ENCODE measurements around the gene EGFL7.

EGFL7 gene

DNA sequence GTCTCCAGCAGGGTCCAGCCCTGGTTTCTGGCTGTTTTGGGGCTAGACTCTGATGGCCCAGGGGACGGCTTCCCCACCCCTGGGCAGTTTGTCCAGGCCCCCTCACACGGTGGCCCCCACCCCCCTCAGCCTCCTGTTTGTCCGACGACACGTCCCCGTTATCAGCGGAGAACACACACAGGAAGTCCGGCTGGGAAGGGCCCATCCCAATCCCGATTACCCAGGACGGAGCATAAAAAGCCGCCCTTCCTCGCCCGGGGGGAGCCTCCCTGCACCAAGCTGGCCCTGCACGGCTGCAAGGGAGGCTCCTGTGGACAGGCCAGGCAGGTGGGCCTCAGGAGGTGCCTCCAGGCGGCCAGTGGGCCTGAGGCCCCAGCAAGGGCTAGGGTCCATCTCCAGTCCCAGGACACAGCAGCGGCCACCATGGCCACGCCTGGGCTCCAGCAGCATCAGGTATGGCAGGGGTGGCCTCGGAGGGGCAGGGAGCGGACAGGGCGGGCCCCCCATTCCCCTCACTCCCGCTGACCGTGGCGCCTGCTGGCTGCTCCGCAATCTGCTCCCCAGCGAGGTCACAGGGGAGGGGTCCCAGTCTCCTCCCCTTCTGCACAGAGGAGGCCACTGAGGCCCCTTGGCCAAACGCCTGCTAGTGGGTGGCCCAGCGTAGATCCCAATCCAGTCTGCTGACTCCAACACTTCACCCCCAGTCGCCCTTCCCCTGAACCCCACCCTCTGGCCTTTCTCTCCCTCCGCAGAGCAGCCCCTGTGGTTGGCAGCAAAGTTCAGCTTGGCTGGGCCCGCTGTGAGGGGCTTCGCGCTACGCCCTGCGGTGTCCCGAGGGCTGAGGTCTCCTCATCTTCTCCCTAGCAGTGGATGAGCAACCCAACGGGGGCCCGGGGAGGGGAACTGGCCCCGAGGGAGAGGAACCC lies at the start of gene EGFL7:
Gene EGFL7, plus strand, starts transcription at position 261 of the 926 bp plus-strand sequence. CDS start 5,367 bp downstream, outside the sequence.
- no peak for DNase-seq (ENCODE audit: low read depth in 2 of 2)

DNA sequence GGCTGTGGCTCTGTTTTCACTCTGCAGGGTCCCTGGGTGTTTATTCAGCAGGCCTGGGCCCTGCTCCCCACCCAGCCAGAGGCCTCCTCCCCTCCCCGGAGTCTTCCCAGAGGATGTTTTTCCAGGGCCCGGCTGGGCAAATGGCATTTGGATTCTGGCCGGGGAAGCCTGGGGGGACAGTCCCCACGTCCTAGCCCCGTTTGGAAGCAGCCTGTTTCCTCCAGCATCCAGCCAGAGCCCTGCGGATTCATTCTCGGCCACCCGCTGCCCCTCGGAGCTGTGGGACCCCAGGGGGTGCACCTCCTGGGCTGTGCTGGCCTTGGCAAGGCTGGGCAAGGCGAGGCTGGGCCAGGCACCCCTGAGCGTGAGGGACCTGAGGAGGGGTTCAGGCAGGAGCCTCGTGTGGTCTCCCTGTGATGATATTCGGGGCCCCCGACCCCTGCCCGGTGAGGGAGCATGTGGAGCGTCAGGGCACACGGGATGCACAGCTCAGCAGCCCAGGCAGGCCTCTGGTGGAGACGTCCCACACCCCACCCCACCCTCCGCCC lies 48.8 kb upstream of the EGFL7 start:
- no peak for DNase-seq (ENCODE audit: low read depth in 2 of 2)

GRCh38 chr9:136614372-136614922 lies 48.3 kb upstream of the EGFL7 start:
- DNase-seq (ENCODE audit: low read depth in 2 of 2): no peak

DNA sequence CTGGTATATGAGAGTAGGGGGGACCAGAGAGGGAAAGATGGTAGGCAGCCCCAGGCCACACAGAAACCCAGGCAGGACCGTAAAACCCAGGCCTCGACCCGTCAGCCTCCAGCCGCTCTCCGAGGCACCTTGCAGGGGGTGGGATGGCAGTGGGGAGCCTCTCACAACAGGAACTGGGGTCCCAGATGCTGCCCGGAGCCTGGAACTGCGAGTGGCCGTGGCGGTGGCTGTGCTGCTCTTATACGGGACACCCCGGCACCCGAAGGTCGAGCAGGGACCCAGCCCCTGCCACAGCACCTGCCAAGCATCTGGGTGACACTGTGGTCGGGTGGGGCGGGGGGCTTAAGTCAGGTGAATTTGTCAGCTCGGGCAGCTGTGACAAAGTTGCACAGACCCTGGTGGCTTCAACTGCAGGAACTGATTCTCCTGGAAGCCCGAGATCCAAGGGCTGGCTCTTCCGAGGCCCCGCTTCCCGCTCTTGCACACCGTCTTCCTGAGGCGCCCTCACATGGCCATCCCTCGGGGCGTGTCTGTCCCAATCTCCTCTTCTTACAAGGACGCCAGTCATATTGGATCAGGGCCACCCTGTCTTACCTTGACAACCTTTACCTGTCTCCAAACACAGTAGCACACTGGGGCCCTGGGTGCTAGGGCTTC lies 47.6 kb upstream of the EGFL7 start:
- no peak for DNase-seq (ENCODE audit: low read depth in 2 of 2)

GRCh38 chr9:136615631-136616306 lies 46.9 kb upstream of the EGFL7 start:
- DNase-seq (ENCODE audit: low read depth in 2 of 2): no peak

DNA sequence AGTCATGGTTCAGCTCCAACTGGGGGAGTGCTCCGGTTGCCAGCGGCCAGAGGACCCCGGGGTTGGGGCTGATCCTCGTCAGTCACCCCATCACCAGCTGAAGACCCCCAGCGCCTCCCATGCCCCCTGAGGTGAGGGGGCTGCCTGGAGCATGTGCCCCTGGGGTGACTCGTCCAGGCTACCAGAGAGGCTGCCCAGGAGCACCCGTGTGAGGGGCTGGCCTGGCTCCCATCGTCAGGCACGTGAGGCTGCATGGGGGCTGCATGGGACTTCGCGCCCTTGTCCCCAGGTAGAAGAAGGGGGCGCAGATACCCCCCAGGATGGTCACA lies 46.4 kb upstream of the EGFL7 start:
- no peak for DNase-seq (ENCODE audit: low read depth in 2 of 2)

- no peak for DNase-seq (ENCODE audit: low read depth in 2 of 2)
Measured at GRCh38 chr9:136616948-136617695, 45.6 kb upstream of the EGFL7 start.

GRCh38 chr9:136617746-136618579 lies 44.8 kb upstream of the EGFL7 start:
- no peak for DNase-seq (ENCODE audit: low read depth in 2 of 2)

DNA sequence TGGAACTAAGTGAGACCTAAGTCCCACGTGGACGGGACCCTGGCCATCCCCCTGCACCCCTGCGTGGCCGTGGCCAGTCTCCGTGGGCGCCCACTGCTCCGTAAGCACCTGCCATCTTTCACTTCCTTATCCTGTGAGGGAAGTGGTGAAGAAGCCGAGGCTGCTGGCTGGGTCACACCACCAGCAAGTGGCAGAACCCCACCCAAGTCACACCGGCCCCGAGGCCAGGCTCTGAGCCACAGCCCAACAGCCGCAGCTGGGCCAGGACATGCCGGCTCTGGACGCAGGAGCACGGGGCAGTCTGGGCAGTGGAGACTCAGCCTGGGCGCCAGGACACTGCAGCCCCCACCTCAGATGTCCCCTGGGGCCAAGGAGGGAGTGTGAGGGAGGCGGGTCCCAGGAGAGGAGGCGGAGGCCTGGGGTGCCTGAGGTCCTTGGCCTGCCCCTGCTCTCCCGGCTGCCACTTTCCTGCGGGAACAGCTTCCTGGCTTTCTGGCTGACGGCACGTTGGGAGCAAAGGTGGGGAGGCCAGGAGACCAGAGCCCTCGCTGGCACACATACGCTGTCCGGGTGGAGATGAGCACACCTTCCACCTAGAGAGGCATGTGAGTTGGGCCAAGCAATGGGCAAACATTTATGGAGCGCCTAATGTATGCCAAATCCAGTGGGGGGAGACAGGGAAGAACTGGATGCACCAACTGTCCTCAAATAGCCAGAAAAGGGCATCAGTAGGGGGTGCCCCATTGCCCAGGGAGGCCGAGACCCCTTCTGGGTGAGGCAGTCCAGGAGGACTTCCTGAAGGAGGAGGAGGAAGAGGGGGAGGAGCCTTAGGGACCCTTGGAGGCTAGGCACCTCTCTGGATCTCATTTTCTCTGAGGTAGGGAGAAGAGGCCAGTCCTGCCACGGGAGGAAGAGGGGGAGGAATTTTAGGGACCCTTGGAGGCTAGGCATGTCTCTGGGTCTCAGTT lies 43.9 kb upstream of the EGFL7 start:
- DNase-seq (ENCODE audit: low read depth in 2 of 2): no peak

DNA sequence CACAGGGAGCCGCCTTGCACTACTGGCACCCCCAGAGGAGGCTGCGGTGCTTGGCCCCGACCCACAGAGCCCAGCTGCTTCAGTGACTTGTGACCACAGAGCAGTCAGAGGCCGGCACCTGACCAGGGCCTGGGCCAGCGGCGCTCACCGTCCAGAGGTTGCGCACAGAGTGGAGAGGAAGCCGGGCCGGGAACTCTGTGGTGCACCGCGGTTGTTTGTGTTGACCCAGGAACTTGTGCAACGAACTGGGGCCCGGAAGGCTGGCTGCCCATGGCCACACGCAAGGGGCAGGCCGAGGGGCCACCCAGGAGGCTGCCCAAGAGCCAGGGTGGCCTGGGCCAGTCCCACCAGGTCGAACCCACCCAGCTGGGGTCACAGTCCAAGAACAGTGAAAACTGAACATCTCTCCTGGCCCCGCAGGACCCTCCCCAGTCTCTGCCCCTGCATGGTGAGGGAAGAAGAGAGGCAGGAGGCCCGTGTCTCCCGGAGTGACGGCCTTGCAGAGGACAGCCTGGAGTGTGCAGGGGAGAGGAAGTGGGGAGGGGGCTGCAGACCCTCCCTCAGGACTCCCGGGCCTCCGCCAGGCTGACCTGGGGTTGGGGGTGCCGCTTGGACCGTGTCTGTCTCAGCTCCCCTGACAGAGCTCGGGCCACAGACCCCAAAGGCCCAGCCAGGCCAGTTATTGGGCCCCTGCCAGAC lies 42.8 kb upstream of the EGFL7 start:
- no peak for DNase-seq (ENCODE audit: low read depth in 2 of 2)

- no peak for DNase-seq (ENCODE audit: low read depth in 2 of 2)
Measured at GRCh38 chr9:136620441-136621018, 42.2 kb upstream of the EGFL7 start.

- no peak for DNase-seq (ENCODE audit: low read depth in 2 of 2)
Measured at GRCh38 chr9:136621019-136621733, 41.5 kb upstream of the EGFL7 start.

DNA sequence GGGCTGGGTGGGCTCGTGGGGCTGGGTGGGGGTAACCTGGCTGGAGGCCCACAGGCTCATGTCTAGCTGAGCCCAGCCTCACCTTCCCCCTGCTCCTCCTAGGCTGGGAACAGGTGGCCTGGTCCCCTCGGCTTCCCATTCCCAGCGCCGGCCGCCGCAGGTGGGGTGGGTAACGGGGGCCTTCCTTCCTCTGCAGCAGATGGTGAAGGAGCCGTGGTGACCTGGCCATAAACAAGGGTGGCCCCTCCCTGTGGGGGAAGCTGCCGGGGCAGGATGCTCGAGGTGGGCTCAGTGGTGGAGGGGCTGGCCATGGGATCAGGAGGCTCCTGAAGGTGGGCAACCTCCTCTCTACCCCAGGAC lies 41.0 kb upstream of the EGFL7 start:
- no peak for DNase-seq (ENCODE audit: low read depth in 2 of 2)

DNA sequence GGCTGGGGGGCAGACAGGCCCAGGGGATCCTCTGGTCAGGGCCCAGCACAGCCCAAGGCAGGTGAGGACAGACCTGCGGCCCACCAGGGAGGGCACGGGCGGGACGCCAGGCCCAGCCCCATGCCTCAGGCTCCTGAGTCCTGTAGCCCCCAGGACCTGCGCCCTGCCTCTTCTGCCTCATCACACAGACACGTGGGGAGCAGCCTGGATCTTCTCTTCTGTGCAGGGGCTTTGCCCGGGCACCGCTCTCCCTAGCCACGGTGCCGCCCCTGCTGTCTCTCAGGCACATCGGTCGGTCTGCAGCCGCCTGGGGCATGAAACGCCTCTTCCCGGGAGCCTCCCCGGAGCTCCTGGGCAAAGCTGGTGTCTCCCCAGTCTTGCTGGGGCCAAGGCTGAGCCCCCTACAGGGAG lies 40.2 kb upstream of the EGFL7 start:
- DNase-seq (ENCODE audit: low read depth in 2 of 2): no peak

GRCh38 chr9:136623016-136623841 lies 39.5 kb upstream of the EGFL7 start:
- DNase-seq (ENCODE audit: low read depth in 2 of 2): no peak

DNA sequence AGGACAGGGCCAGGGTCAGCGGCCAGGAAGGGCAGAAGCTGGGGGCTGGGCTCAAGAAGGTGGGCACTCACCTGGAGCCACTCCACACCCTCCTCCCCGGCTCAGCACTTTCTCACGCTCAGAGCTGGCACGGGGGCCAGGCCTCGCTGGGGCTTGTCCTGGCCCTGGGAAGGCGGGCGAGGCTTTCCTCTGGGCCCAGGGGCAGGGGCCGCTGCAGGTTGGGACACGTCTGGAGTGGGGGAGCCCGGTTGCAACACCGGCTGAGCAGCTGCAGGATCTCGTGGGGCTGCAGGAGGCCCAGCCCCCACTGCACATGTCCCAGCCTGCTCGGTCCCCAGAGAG lies 38.9 kb upstream of the EGFL7 start:
- no peak for DNase-seq (ENCODE audit: low read depth in 2 of 2)
